B cell (primary cell): ENCODE results near the gene KLF11. TPM values are rescaled to one million over a fixed set of nuclear protein-coding genes. Genes with fewer than 3 reads are reported as not detected.

ENCODE experiments used
- ATAC-seq: fragments of 200-7000 bp; cut with Tn5 transposase; one replicate; pipeline ENCODE4 v1.10.0; 2021; ENCODE audit warnings: low read depth, mild to moderate bottlenecking, moderate number of reproducible peaks, moderate library complexity
- CTCF ChIA-PET: fragments of 350-600 bp; sonication (Branson Sonifier 250); formaldehyde crosslinking; loops from one replicate; lab custom pipeline; 2021; ENCODE audit warnings: antibody characterized with exemption, inconsistent platforms; lab: Charles Lee
- POLR2A ChIA-PET: fragments of 350-600 bp; sonication (Branson Sonifier 250); formaldehyde crosslinking; loops from one replicate; lab custom pipeline; 2021; ENCODE audit warnings: antibody characterized with exemption; lab: Charles Lee
- DNase-seq: peaks from one replicate; pipeline ENCODE4 v3.0.0; 2013
- H2AFZ ChIP-seq: 2 replicates; pipeline ENCODE4 v1.6.1; 2012; ENCODE audit warnings: mild to moderate bottlenecking, low read depth, low read length; ENCODE audit not compliant: insufficient read depth, poor library complexity, severe bottlenecking
- H3K27ac ChIP-seq, 2 donors: 1 replicate in 1 of 2; 2 replicates in 1 of 2; pipeline ENCODE4 v1.5.1; 2012 to 2013; ENCODE audit warnings: low read length in 2 of 2, mild to moderate bottlenecking in 2 of 2, moderate library complexity in 1 of 2
- H3K27me3 ChIP-seq, 4 experiments: fragments of 200-600 bp in 1 of 4; sonication (generic) in 1 of 4; replicated peaks in 1 of 4; 1 replicate in 2 of 4; 2 replicates in 2 of 4; pipeline versions ENCODE4 v1.6.1 to v1.7.0; 2013 to 2016; ENCODE audit warnings: low read length in 3 of 4, mild to moderate bottlenecking in 2 of 4, mixed read lengths in 1 of 4, moderate library complexity in 1 of 4; ENCODE audit not compliant: insufficient read depth in 4 of 4, control insufficient read depth in 3 of 4; ENCODE audit errors: control extremely low read depth in 1 of 4
- H3K36me3 ChIP-seq, 2 experiments: replicated peaks in 1 of 2; 1 replicate in 1 of 2; 2 replicates in 1 of 2; pipeline versions ENCODE4 v1.6.1 to v1.7.1; 2013; ENCODE audit warnings: low read length in 1 of 2; ENCODE audit not compliant: insufficient read depth in 2 of 2, control insufficient read depth in 1 of 2; ENCODE audit errors: control extremely low read depth in 1 of 2, extremely low read depth in 1 of 2
- H3K4me1 ChIP-seq, 2 donors: fragments of 200-600 bp in 1 of 2; sonication (generic) in 1 of 2; 1 replicate in 1 of 2; 2 replicates in 1 of 2; pipeline versions ENCODE4 v1.5.1 to v1.6.1; 2013 to 2017; ENCODE audit warnings: low read length in 2 of 2; ENCODE audit not compliant: control insufficient read depth in 2 of 2, insufficient read depth in 2 of 2
- H3K4me2 ChIP-seq: replicated peaks from 2 replicates; pipeline ENCODE3; 2012; ENCODE audit warnings: mild to moderate bottlenecking, low read depth, low read length; ENCODE audit not compliant: poor library complexity, severe bottlenecking
- H3K4me3 ChIP-seq, 5 experiments: fragments of 200-600 bp in 1 of 5; sonication (generic) in 1 of 5; 1 replicate in 3 of 5; 2 replicates in 2 of 5; pipeline versions ENCODE4 v1.5.1 to v1.7.0; 2011 to 2016; ENCODE audit warnings: low read length in 4 of 5, mild to moderate bottlenecking in 4 of 5, low read depth in 2 of 5, control low read depth in 1 of 5, moderate library complexity in 1 of 5; ENCODE audit not compliant: insufficient read depth in 1 of 5; ENCODE audit errors: control extremely low read depth in 1 of 5, extremely low read depth in 1 of 5
- H3K79me2 ChIP-seq: fragments of 200-600 bp; sonication (generic); one replicate; pipeline ENCODE4 v1.6.0; 2016; ENCODE audit warnings: low read length; ENCODE audit not compliant: control insufficient read depth, insufficient read depth
- H3K9ac ChIP-seq: fragments of 200-600 bp; sonication (generic); 2 replicates; pipeline ENCODE4 v1.6.1; 2017; ENCODE audit warnings: mild to moderate bottlenecking, low read length, moderate library complexity
- H3K9me3 ChIP-seq, 3 donors: one replicate each; pipeline versions ENCODE4 v1.6.1 to v1.7.1; 2013; ENCODE audit warnings: low read length in 2 of 3; ENCODE audit not compliant: control insufficient read depth in 2 of 3, insufficient read depth in 1 of 3; ENCODE audit errors: control extremely low read depth in 1 of 3
- H4K20me1 ChIP-seq: 2 replicates; pipeline ENCODE4 v1.6.0; 2012; ENCODE audit warnings: mild to moderate bottlenecking, low read length; ENCODE audit not compliant: insufficient read depth, control insufficient read depth, poor library complexity, severe bottlenecking
- H3K27ac Mint-ChIP-seq: one replicate; pipeline ENCODE4 v1.8.0; 2021; ENCODE audit warnings: mixed read lengths
- H3K27me3 Mint-ChIP-seq: one replicate; pipeline ENCODE4 v1.8.0; 2021; ENCODE audit warnings: mixed read lengths
- H3K4me1 Mint-ChIP-seq: one replicate; pipeline ENCODE4 v1.8.0; 2021; ENCODE audit warnings: mixed read lengths
- H3K4me3 Mint-ChIP-seq: one replicate; pipeline ENCODE4 v1.8.0; 2021; ENCODE audit warnings: mixed read lengths
- H3K9me3 Mint-ChIP-seq: one replicate; pipeline ENCODE4 v1.8.0; 2022; ENCODE audit warnings: mixed read lengths; ENCODE audit not compliant: insufficient read depth
- EZH2 ChIP-seq: IDR thresholded peaks from 2 replicates; pipeline ENCODE4 v1.6.1; 2012; ENCODE audit warnings: borderline replicate concordance, low read depth, mild to moderate bottlenecking, moderate library complexity, low read length; ENCODE audit not compliant: insufficient read depth, poor library complexity, severe bottlenecking
- WGBS: methylation state at CpG from one replicate; pipeline ENCODE4 v1.1.5; 2013; ENCODE audit warnings: missing lambda C conversion rate; ENCODE audit not compliant: insufficient coverage; 5-methylcytosine and 5-hydroxymethylcytosine counted together
- intact Hi-C: fragments of 100-400 bp; cut with micrococcal nuclease; formaldehyde crosslinking; loops from one replicate; pipeline ENCODE4 v1.10.0; 2022
- polyA plus RNA-seq: library from polyadenylated mRNA; depleted of rRNA; stranded (reverse); fragments of >200 nt; gene quantifications from 2 replicates; pipeline ENCODE4 v1.2.3, GENCODE V29; 2012
- total RNA-seq, 2 donors: library from RNA; stranded (reverse); fragments of 120-200 nt in 1 of 2; gene quantifications; 1 replicate in 1 of 2; 2 replicates in 1 of 2; pipeline versions ENCODE4 v1.2.3 to v1.2.4, GENCODE V29; 2013 to 2022
- TF ChIP-seq, protein P1 (sequence below): fragments of 200-600 bp; IDR thresholded peaks from one replicate; pipeline ENCODE4 v1.8.0; 2022; ENCODE audit warnings: antibody characterized with exemption, mild to moderate bottlenecking

KLF11 gene
- total and polyA plus RNA-seq, 2 donors (not counting 1 experiment from before 2014, with no cell fraction given): 20.8 to 48.4 TPM

DNA sequence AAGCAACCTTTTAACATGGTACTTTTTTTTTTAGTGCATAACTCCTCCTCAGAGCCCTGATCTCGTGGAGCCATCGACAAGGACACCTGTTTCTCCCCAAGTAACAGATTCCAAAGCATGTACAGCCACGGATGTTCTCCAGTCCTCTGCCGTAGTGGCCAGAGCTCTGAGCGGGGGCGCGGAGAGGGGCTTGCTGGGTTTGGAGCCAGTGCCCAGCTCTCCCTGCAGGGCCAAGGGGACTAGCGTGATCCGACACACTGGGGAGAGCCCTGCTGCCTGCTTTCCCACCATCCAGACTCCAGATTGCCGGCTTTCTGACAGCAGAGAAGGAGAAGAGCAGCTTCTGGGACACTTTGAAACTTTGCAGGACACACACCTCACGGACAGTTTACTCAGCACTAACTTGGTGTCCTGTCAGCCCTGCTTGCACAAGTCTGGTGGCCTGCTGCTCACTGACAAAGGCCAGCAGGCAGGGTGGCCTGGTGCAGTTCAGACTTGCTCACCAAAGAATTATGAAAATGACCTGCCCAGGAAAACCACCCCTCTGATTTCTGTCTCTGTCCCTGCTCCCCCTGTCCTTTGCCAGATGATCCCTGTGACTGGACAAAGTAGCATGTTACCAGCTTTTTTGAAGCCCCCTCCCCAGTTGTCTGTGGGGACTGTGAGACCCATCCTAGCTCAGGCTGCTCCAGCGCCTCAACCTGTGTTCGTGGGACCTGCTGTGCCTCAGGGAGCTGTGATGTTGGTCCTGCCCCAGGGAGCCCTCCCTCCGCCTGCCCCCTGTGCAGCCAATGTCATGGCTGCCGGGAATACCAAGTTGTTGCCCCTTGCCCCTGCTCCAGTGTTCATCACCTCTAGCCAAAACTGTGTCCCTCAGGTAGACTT, 4.5 kb downstream of the KLF11 start:
- Histone ChIP-seq H3K79me2 (peaks cover 11% of the 10 kb centered on the region), H3K9ac (no peak overlapping the region), H3K27me3 (no peaks in the 10 kb centered on the region), H3K4me2 (no peak overlapping the region), H3K4me1 (peaks cover 3 to 9% of the 10 kb centered on the region in 2 donors), H3K4me3 (no peak overlapping the region), H3K9me3 (peaks cover 0 to 8% (median 0%) of the 10 kb centered on the region in 3 donors), H3K27ac (no peak overlapping the region), H4K20me1 (peaks cover 31% of the 10 kb centered on the region), H3K36me3 (peaks cover 0 to 51% of the 10 kb centered on the region in 2 experiments), H2AFZ (no peak overlapping the region)
- H3K27me3 Mint-ChIP-seq: no peaks in the 10 kb centered on the region
- H3K9me3 Mint-ChIP-seq: no peaks in the 10 kb centered on the region
- TF ChIP-seq, protein P1, sequence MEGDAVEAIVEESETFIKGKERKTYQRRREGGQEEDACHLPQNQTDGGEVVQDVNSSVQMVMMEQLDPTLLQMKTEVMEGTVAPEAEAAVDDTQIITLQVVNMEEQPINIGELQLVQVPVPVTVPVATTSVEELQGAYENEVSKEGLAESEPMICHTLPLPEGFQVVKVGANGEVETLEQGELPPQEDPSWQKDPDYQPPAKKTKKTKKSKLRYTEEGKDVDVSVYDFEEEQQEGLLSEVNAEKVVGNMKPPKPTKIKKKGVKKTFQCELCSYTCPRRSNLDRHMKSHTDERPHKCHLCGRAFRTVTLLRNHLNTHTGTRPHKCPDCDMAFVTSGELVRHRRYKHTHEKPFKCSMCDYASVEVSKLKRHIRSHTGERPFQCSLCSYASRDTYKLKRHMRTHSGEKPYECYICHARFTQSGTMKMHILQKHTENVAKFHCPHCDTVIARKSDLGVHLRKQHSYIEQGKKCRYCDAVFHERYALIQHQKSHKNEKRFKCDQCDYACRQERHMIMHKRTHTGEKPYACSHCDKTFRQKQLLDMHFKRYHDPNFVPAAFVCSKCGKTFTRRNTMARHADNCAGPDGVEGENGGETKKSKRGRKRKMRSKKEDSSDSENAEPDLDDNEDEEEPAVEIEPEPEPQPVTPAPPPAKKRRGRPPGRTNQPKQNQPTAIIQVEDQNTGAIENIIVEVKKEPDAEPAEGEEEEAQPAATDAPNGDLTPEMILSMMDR: no peak
- no peak for TF ChIP-seq EZH2
- ChIA-PET POLR2A (interaction anchor here (0.6 to 1.7 kb wide), 4 partner anchors 20 to 234 kb away, joined by 3 to 6 read pairs (median 4); no protein-coding TSS in a partner anchor), CTCF (interaction anchor here (0.8 to 12.6 kb wide), 25 partner anchors 10 to 904 kb away, joined by 3 to 319 read pairs (median 5); partner anchors contain the start of gene TAF1B)
- WGBS: 96% methylated on average over 13 of the region's 15 CpGs
- DNase-seq: no peak
- no peak overlapping the region for H3K4me3 Mint-ChIP-seq
- no peak overlapping the region for H3K27ac Mint-ChIP-seq
- H3K4me1 Mint-ChIP-seq: peaks cover 15% of the 10 kb centered on the region
- ATAC-seq: no peak
- intact Hi-C loops: loop anchor here (1.0 to 10.0 kb wide), 4 partner anchors 64 to 1213 kb away; partner anchors contain the start of genes KIDINS220 and SLC66A3
